Measurements from ENCODE around the gene IGF2BP1.

DNA sequence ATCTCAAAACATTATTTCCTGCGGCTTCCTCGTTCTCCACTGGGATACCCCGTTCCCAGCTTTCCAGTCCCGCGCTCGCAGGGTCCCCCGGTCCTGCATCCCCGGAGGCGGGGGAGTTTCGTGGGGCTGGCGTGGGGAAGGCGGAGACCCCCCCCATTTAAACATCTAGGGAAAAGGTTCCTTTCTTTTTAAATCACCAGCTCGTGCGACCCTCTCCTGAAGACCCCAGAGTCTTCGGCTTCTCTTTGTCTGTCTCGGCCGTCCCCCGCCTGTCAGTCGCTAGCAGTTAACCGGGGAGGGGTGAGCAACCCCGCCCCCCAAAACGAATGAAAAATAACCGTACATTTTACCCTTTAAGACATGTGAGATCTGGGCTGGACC lies 473 bp upstream of the IGF2BP1 start:
- peak; percentile 81 for TF ChIP-seq TAF1 (IDR thresholded peaks at IDR 0.05; ENCODE audit: low read depth)
- no peak for TF ChIP-seq SMC3 (conservative IDR thresholded peaks at IDR 0.05; ENCODE audit: poor library complexity)
- TF ChIP-seq, protein P1, sequence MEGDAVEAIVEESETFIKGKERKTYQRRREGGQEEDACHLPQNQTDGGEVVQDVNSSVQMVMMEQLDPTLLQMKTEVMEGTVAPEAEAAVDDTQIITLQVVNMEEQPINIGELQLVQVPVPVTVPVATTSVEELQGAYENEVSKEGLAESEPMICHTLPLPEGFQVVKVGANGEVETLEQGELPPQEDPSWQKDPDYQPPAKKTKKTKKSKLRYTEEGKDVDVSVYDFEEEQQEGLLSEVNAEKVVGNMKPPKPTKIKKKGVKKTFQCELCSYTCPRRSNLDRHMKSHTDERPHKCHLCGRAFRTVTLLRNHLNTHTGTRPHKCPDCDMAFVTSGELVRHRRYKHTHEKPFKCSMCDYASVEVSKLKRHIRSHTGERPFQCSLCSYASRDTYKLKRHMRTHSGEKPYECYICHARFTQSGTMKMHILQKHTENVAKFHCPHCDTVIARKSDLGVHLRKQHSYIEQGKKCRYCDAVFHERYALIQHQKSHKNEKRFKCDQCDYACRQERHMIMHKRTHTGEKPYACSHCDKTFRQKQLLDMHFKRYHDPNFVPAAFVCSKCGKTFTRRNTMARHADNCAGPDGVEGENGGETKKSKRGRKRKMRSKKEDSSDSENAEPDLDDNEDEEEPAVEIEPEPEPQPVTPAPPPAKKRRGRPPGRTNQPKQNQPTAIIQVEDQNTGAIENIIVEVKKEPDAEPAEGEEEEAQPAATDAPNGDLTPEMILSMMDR (IDR thresholded peaks at IDR 0.05; ENCODE audit: poor library complexity, severe bottlenecking): no peak
- TF ChIP-seq POLR2AphosphoS5 (IDR thresholded peaks at IDR 0.05): no peak
- no peak for TF ChIP-seq RAD21 (conservative IDR thresholded peaks at IDR 0.05)
- no peak for TF ChIP-seq EZH2 (IDR thresholded peaks at IDR 0.05; ENCODE audit: borderline replicate concordance, insufficient read depth, low read length, poor library complexity, severe bottlenecking)
- TF ChIP-seq, protein P2, sequence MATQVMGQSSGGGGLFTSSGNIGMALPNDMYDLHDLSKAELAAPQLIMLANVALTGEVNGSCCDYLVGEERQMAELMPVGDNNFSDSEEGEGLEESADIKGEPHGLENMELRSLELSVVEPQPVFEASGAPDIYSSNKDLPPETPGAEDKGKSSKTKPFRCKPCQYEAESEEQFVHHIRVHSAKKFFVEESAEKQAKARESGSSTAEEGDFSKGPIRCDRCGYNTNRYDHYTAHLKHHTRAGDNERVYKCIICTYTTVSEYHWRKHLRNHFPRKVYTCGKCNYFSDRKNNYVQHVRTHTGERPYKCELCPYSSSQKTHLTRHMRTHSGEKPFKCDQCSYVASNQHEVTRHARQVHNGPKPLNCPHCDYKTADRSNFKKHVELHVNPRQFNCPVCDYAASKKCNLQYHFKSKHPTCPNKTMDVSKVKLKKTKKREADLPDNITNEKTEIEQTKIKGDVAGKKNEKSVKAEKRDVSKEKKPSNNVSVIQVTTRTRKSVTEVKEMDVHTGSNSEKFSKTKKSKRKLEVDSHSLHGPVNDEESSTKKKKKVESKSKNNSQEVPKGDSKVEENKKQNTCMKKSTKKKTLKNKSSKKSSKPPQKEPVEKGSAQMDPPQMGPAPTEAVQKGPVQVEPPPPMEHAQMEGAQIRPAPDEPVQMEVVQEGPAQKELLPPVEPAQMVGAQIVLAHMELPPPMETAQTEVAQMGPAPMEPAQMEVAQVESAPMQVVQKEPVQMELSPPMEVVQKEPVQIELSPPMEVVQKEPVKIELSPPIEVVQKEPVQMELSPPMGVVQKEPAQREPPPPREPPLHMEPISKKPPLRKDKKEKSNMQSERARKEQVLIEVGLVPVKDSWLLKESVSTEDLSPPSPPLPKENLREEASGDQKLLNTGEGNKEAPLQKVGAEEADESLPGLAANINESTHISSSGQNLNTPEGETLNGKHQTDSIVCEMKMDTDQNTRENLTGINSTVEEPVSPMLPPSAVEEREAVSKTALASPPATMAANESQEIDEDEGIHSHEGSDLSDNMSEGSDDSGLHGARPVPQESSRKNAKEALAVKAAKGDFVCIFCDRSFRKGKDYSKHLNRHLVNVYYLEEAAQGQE (IDR thresholded peaks at IDR 0.05; ENCODE audit: borderline replicate concordance): peak; percentile 87
- TF ChIP-seq MXI1 (conservative IDR thresholded peaks at IDR 0.05; ENCODE audit: poor library complexity, severe bottlenecking): no peak
- no peak for TF ChIP-seq EP300 (conservative IDR thresholded peaks at IDR 0.05; ENCODE audit: poor library complexity, severe bottlenecking)

Measured in neural cell (in vitro differentiated cells).